ENCODE measurements around the gene DBP.

- TF ChIP-seq CTCF (IDR thresholded peaks at IDR 0.05; ENCODE audit: insufficient read depth, low read length, poor library complexity, severe bottlenecking) = no peak
- no peak for TF ChIP-seq EZH2phosphoT487 (conservative IDR thresholded peaks at IDR 0.05; ENCODE audit: low read length)
These were observed 31.6 kb upstream of the DBP start for GRCh38 chr19:48668761-48669160.
